ENCODE results near the gene ZNF653. TPM values are rescaled to one million over a fixed set of nuclear protein-coding genes. Genes with fewer than 3 reads are reported as not detected.
A peak's percentile ranks its signal among the peaks of the same experiment; 100 is the strongest.

ZNF653 gene
- total and polyA plus RNA-seq, 2 of the 8 experiments (the other 6 are each of a cell fraction or from before 2014, with no cell fraction given), result 7.0 to 7.9 TPM

DNA sequence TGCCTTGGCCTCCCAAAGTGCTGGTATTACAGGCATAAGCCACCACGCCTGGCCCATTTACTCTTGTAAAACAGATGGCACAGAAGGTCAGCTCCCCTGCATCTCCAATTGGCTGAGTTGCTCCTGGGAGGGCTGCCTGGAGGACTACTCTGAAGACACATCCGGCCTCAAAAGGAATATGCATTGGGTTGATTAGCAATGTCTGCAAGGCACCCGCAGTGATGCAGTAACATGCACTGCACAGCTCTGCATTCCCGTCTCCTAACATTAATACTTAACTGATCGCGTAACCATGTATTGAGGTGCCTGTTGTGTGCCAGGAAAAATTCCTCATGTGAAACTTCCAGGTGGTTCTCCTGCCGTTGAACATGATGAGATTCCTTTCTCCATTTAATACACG, 29.8 kb downstream of the ZNF653 start:
- no peak overlapping the region for H3K18ac ChIP-seq (ENCODE audit: extremely low read depth, low read length)
- 88% methylated on average over 8 of the region's 8 CpGs; no CpG with 5 or more reads in 1 of the 2 experiments for WGBS, 2 experiments (ENCODE audit: extremely low coverage in 1 of 2, insufficient coverage in 1 of 2, insufficient read length in 1 of 2, insufficient replicate concordance in 2 of 2, low coverage in 1 of 2, low lambda C conversion rate in 2 of 2, missing lambda C conversion rate in 1 of 2)
- H3K56ac ChIP-seq (replicated peaks; ENCODE audit: insufficient read length, low read depth, low read length), result no peak overlapping the region
- no peak overlapping the region for H3K14ac ChIP-seq (ENCODE audit: insufficient read length)
- no peaks in the 10 kb centered on the region for H3K79me2 ChIP-seq (ENCODE audit: control insufficient read depth in 1 of 2, insufficient read depth in 2 of 2, low read length in 2 of 2)
- no peak overlapping the region for H2BK5ac ChIP-seq (ENCODE audit: low read depth, low read length)
- no peaks in the 10 kb centered on the region for H3K36me3 ChIP-seq (ENCODE audit: control insufficient read depth in 2 of 4, insufficient read depth in 4 of 4, low read length in 3 of 4)
- H4K20me1 ChIP-seq (replicated peaks in 1 of 2; ENCODE audit: control insufficient read depth in 1 of 2, insufficient read depth in 2 of 2, low read length in 2 of 2), result no peaks in the 10 kb centered on the region
- no peak for TF ChIP-seq RNF2 (IDR thresholded peaks at IDR 0.05; ENCODE audit: borderline replicate concordance, low read depth, low read length, missing control alignments, poor library complexity, severe bottlenecking)
- TF ChIP-seq SIN3A (conservative IDR thresholded peaks at IDR 0.05 in 1 of 2, IDR thresholded peaks at IDR 0.05 in 1 of 2; ENCODE audit: low read depth in 1 of 2, low read length in 2 of 2), result no peak
- TF ChIP-seq RAD21 (IDR thresholded peaks at IDR 0.05 in 1 of 2, conservative IDR thresholded peaks at IDR 0.05 in 1 of 2; ENCODE audit: low read depth in 2 of 2, low read length in 2 of 2), result no peak
- TF ChIP-seq FOSL1 (IDR thresholded peaks at IDR 0.05; ENCODE audit: insufficient read depth, low read depth, low read length), result no peak
- no peak for TF ChIP-seq TCF12 (IDR thresholded peaks at IDR 0.05; ENCODE audit: low read depth, low read length)
- TF ChIP-seq NRF1 (IDR thresholded peaks at IDR 0.05; ENCODE audit: low read depth, low read length), result no peak
- no peak for TF ChIP-seq GABPA (IDR thresholded peaks at IDR 0.05; ENCODE audit: borderline replicate concordance, insufficient read depth, low read length)
- no peak for TF ChIP-seq TBP (IDR thresholded peaks at IDR 0.05; ENCODE audit: low read depth, low read length)
- TF ChIP-seq SIRT6 (IDR thresholded peaks at IDR 0.05; ENCODE audit: low read length), result no peak
- TF ChIP-seq SUZ12 (IDR thresholded peaks at IDR 0.05; ENCODE audit: low read length), result no peak
- TF ChIP-seq RFX5 (IDR thresholded peaks at IDR 0.05; ENCODE audit: borderline replicate concordance, low read depth, low read length), result no peak
- H2BK120ac ChIP-seq (replicated peaks; ENCODE audit: low read depth, low read length), result no peak overlapping the region
- peaks cover 7% of the 10 kb centered on the region; the same call in 1 of the 2 replicates for H3K23me2 ChIP-seq (ENCODE audit: low read depth, low read length)
- H3K9me3 ChIP-seq (ENCODE audit: insufficient read depth in 2 of 2, low read depth in 1 of 2, low read length in 1 of 2), result no peaks in the 10 kb centered on the region; a peak in 1 of 4 replicates
- no peak overlapping the region for H4K8ac ChIP-seq (ENCODE audit: extremely low read depth, insufficient read depth, low read length)
- H2AK5ac ChIP-seq (ENCODE audit: low read depth, low read length), result no peak overlapping the region
- no peak overlapping the region for H3K23ac ChIP-seq (ENCODE audit: insufficient read length)
- POLR2A ChIA-PET (ENCODE audit: partially characterized antibody), result no interaction called here
- H3K27ac ChIP-seq (ENCODE audit: low read depth, low read length), result no peak overlapping the region
- no peak overlapping the region for H2BK20ac ChIP-seq (ENCODE audit: low read length)
- CTCF ChIA-PET (ENCODE audit: partially characterized antibody), result interaction anchor here (1.2 kb wide), 1 partner anchor 28 kb away, joined by 4 read pairs; no protein-coding TSS in a partner anchor
- peaks cover 11 to 13% (median 12%) of the 10 kb centered on the region in 4 experiments for H3K27me3 ChIP-seq (replicated peaks in 1 of 4; ENCODE audit: control insufficient read depth in 3 of 4, extremely low read depth in 1 of 4, insufficient read depth in 3 of 4, low read length in 3 of 4)
- H3K4me3 ChIP-seq (ENCODE audit: extremely low read depth in 1 of 4, insufficient read depth in 2 of 4, low read depth in 3 of 4, low read length in 4 of 4), result no peak overlapping the region
- no peak overlapping the region for H4K5ac ChIP-seq (ENCODE audit: insufficient read length, low read depth, low read length)
- H3K4ac ChIP-seq (replicated peaks; ENCODE audit: insufficient read length, low read depth, low read length), result no peak overlapping the region
- H2BK12ac ChIP-seq (ENCODE audit: low read depth, low read length), result no peak overlapping the region
- no peak for FAIRE-seq
- no peak overlapping the region for H4K91ac ChIP-seq (replicated peaks; ENCODE audit: insufficient read length, low read length)
- H2BK15ac ChIP-seq (ENCODE audit: low read length), result 0 out of 2 replicates have a peak overlapping the region, but pooled peaks have one; percentile 53
- H3K79me1 ChIP-seq (ENCODE audit: low read depth, low read length), result no peaks in the 10 kb centered on the region
- peaks cover 0 to 4% (median 0%) of the 10 kb centered on the region in 4 experiments; a peak in 2 of 7 replicates for H3K4me1 ChIP-seq (replicated peaks in 1 of 4; ENCODE audit: control insufficient read depth in 3 of 4, insufficient read depth in 4 of 4, low read length in 3 of 4)
- no peak for DNase-seq (ENCODE audit: low read depth in 1 of 2, low spot score in 2 of 2)
- H2AFZ ChIP-seq (ENCODE audit: low read length), result no peak overlapping the region
- H3K9ac ChIP-seq (replicated peaks in 1 of 4; ENCODE audit: extremely low read depth in 1 of 4, low read depth in 3 of 4, low read length in 3 of 4), result no peak overlapping the region
- no peak overlapping the region for H3K4me2 ChIP-seq (ENCODE audit: insufficient read depth in 1 of 2, low read depth in 2 of 2, low read length in 2 of 2)
